Stimulated activated CD8-positive, alpha-beta memory T cell treated with anti-CD3 and anti-CD28 coated beads, Interleukin-4, amount 100 ng/mL, for 4 hours (primary cell): ENCODE measurements around the gene NPAS2.
A peak's percentile ranks its signal among the peaks of the same experiment; 100 is the strongest.

ENCODE experiments used
- DNase-seq, 2 donors: peaks; one replicate each; pipeline ENCODE4 v3.0.0-alpha.2; 2020; ENCODE audit warnings: low read depth in 2 of 2, low spot score in 1 of 2

Gene NPAS2

GRCh38 chr2:100983684-100984310, 163.9 kb downstream of the NPAS2 start:
- DNase-seq, result no peak

- DNase-seq, result peak; percentile 43 to 61
Measured at GRCh38 chr2:100984892-100985307, 165.0 kb downstream of the NPAS2 start.

- DNase-seq, result no peak
Measured at GRCh38 chr2:100986157-100986556, 166.2 kb downstream of the NPAS2 start.

- no peak for DNase-seq
Measured at GRCh38 chr2:100987536-100987935, 167.6 kb downstream of the NPAS2 start.

- DNase-seq, result no peak
Measured at GRCh38 chr2:100987974-100988373, 168.0 kb downstream of the NPAS2 start.

- DNase-seq, result no peak
Measured at GRCh38 chr2:100988630-100989417, 168.9 kb downstream of the NPAS2 start.

- DNase-seq, result no peak
Measured at GRCh38 chr2:100989666-100990065, 169.7 kb downstream of the NPAS2 start.

GRCh38 chr2:100990166-100990565, 170.2 kb downstream of the NPAS2 start:
- DNase-seq, result no peak

GRCh38 chr2:100990650-100991403, 170.9 kb downstream of the NPAS2 start:
- no peak for DNase-seq

GRCh38 chr2:100991404-100991773, 171.4 kb downstream of the NPAS2 start:
- DNase-seq, result no peak

GRCh38 chr2:100992262-100992661, 172.3 kb downstream of the NPAS2 start:
- DNase-seq, result no peak

- no peak for DNase-seq
Measured at GRCh38 chr2:100993294-100993693, 173.4 kb downstream of the NPAS2 start.

- DNase-seq, result no peak
Measured at GRCh38 chr2:100995309-100996075, 175.6 kb downstream of the NPAS2 start.

- no peak for DNase-seq
Measured at GRCh38 chr2:100997509-100998234, 177.7 kb downstream of the NPAS2 start.

- no peak for DNase-seq
Measured at GRCh38 chr2:100998235-100998573, 178.3 kb downstream of the NPAS2 start.

- no peak for DNase-seq
Measured at GRCh38 chr2:100999995-101000394, 180.1 kb downstream of the NPAS2 start.

- DNase-seq, result peak; percentile 92 to 96
Measured at GRCh38 chr2:101001691-101002561, 182.0 kb downstream of the NPAS2 start, which contains the start of gene RPL31. Gene RPL31, plus strand, starts transcription at chr2:101002289. Its CDS starts 413 bp downstream, at chr2:101002702.

GRCh38 chr2:101002562-101003277, 182.8 kb downstream of the NPAS2 start:
- no peak for DNase-seq

- no peak for DNase-seq
Measured at GRCh38 chr2:101003278-101003775, 183.4 kb downstream of the NPAS2 start.
